OCI-LY7 (cell line): ENCODE results near the gene BAG2.

Source experiments
- CTCF ChIP-seq: fragments of 200-600 bp; sonication (generic); conservative IDR thresholded peaks from 2 replicates; pipeline ENCODE4 v1.5.1; 2014; ENCODE audit warnings: mild to moderate bottlenecking, antibody characterized with exemption, low read length, moderate library complexity, mixed read lengths
- EZH2phosphoT487 ChIP-seq: fragments of 200-600 bp; sonication (generic); IDR thresholded peaks from 2 replicates; pipeline ENCODE4 v1.6.1; 2018; ENCODE audit warnings: low read depth, borderline replicate concordance, mild to moderate bottlenecking, mixed run types, antibody characterized with exemption, low read length, moderate library complexity, mixed read lengths

GRCh38 chr6:57180596-57180995 lies 8.5 kb downstream of the BAG2 start:
- TF ChIP-seq CTCF (no peak), EZH2phosphoT487 (no peak)
